Amniotic stem cell (primary cell): ENCODE data around the gene MTHFD1L.
A peak's percentile ranks its signal among the peaks of the same experiment; 100 is the strongest.

Source experiments
- DNase-seq: peaks from one replicate; lab custom pipeline; 2025; lab: John Stamatoyannopoulos, UW

The MTHFD1L gene

DNA sequence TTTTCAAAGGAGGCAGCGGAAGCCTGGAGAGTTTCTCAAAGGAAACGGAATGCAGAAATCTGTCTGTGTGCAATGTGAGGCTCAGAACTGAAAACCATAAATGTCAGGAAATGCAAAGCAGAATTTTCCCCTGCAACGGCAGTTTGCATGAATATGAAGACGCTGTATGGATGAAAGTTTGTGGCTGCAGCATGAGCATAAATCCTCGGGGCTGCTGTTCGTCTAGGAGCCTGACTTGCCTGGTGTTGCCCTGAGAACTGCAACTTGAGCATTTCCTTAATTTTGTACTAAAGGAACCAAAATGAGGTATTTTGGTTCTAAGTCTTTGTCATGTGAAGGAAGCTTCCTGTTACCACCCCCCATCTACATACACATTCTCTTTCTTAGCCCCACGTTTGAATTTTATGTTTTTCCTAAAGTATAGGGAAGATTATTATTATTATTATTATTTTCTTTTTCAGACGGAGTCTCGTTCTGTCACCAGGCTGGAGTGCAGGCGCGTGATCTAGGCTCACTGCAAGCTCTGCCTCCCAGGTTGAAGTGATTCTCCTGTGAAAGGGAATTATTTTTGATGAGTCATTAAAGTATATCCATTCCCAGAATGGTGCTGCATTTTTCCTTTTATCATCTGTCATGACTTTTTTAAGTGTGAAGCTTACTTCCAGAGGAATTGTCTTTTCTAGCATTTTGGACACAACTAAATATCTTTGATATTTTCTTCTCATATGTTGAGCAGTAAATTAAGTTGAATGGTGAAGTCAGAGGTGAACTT lies 33.1 kb downstream of the MTHFD1L start:
- no peak for DNase-seq

DNA sequence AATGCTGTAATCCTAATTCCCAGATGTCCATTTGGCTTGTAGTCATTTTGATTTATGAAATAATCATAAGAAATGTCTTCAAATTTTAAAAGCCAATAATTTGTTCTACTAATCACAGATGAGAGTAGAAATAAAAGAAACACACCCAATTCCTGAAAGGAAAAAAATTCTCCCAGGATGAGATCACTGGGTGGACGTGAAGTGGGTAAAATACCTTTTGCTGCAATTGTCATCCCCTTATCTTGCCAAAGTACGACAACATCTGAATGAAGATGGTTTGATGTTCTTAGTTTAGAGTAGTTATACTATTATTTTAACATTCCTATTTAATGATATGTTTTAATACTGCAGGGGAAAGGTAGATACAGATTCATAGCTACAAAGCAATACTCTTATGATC lies 33.7 kb downstream of the MTHFD1L start:
- no peak for DNase-seq

DNA sequence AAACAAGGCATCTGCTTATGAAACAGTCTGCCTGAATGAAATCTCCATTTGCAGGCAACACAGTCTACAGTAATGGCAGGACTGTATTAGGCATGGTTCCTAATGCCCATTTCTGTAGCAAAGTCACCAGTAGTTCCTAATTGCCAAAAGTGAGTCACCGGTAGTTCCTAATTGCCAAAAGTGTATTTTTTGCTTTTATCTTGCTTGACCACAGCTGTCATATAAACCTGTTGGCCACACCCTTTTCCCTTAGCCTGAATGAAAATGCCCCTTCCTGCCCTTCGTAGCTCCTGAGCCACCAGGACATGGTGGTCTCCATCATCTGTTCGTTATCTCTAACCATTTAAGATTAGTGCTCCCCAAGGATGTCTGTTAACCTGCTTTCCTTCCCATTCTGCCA lies 34.5 kb downstream of the MTHFD1L start:
- DNase-seq, result no peak

GRCh38 chr6:150902142-150902776 lies 36.8 kb downstream of the MTHFD1L start:
- no peak for DNase-seq

GRCh38 chr6:150905769-150906168 lies 40.3 kb downstream of the MTHFD1L start:
- DNase-seq, result no peak

- DNase-seq, result no peak
Measured at GRCh38 chr6:150906641-150907326, 41.3 kb downstream of the MTHFD1L start.

DNA sequence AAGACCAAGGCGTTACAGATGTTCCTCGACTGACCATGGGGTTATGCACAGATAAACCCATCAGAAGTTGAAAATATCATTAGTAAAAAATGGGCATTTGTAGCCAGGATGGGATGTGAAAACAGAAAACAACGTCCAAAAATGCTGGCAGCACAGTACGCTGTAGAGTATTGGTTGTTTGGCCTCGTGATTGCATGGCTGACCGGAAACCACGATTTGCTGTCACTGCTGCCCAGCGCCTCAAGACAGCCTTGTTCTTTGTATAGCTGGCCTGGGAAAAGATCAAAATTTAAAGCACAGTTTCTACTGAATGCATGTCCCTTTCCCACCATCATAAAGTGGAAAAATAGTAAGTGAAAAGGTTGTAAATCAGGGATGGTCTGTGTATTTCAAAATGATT lies 41.9 kb downstream of the MTHFD1L start:
- no peak for DNase-seq

DNA sequence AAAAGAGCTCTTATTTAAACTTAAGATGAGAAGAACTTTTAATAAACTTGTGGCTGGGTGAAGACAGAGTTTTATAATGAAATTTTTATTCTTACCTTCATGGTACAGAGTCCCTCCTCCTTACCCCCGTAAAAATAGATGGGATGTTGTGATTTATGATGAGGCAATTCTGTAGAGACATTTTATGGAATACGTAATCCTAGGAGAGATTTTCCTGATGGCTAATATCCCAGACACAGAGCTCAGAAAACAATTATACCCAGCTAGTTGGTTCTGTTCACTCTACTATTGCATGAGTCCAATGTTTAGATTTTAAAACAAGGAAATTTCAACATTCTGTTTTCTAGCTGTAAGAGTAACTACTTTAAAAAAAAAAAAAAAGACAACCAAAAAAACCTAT lies 43.4 kb downstream of the MTHFD1L start:
- no peak for DNase-seq

GRCh38 chr6:150910561-150910960 lies 45.1 kb downstream of the MTHFD1L start:
- no peak for DNase-seq

- DNase-seq, result no peak
Measured at GRCh38 chr6:150914372-150914771, 48.9 kb downstream of the MTHFD1L start.

GRCh38 chr6:150915131-150915879 lies 49.8 kb downstream of the MTHFD1L start:
- no peak for DNase-seq

DNA sequence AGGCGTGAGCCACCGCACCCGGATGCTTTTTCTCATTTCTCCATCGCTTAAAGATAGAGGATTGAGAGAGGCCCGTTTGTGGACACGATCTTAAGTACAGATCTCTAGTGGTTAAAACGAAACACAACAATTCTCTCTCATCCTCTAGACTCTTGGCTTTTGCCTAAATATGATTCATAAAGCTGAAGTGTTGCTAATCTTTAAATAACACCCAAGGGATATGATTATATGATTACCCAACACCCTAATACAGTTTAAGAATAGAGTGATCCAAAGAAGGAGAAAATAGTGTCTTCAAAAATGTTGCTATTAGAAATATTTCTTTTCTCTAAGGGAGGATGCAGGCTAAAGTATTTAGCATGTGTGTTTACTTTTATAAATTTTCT lies 50.4 kb downstream of the MTHFD1L start:
- DNase-seq, result no peak

GRCh38 chr6:150919938-150920337 lies 54.4 kb downstream of the MTHFD1L start:
- no peak for DNase-seq

- DNase-seq, result no peak
Measured at GRCh38 chr6:150922137-150922536, 56.6 kb downstream of the MTHFD1L start.

- no peak for DNase-seq
Measured at GRCh38 chr6:150924808-150925589, 59.5 kb downstream of the MTHFD1L start.

GRCh38 chr6:150925590-150925928 lies 60.1 kb downstream of the MTHFD1L start:
- no peak for DNase-seq

- no peak for DNase-seq
Measured at GRCh38 chr6:150925976-150926375, 60.5 kb downstream of the MTHFD1L start.

DNA sequence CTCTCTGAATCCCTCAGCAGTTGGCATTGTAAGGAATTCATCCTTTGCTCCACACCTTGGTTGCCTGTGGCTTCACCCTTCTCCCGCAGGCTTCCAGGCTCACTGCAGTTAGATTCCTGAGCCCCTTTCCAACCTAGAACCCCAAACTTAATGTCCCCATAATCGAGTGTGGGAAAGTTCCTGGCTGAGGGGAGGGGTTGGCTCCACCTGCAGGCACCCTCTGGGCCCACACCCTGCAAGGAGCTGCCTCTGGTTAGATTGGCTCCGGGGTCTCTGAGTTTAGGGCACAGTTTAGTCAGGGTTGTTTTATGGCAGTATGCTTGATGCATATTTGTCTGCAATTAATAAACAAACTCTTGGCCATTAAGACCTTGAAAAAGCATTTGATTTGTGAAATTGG lies 63.4 kb downstream of the MTHFD1L start:
- DNase-seq, result no peak

GRCh38 chr6:150929416-150929815 lies 63.9 kb downstream of the MTHFD1L start:
- no peak for DNase-seq

- peak; percentile 37 for DNase-seq
Measured at GRCh38 chr6:150930841-150931240, 65.3 kb downstream of the MTHFD1L start.

DNA sequence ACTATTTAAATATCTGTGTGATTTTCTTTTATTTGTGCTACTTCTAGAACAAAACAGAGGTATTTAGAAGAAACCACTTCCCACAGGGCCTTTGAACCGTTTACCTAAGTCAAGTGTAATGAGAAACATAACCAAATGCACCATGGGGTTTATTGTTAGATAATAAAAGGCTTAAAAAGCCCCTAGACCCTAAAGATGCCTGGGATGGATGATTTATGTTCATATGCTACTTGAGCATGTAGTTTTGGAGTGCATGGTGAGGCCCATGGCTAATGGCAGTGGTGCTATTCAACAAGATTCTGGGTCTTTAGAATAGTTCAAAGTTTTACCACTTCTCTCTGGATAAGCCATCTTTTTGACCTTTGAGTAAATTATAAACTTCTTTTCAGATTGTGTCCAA lies 65.9 kb downstream of the MTHFD1L start:
- no peak for DNase-seq

DNA sequence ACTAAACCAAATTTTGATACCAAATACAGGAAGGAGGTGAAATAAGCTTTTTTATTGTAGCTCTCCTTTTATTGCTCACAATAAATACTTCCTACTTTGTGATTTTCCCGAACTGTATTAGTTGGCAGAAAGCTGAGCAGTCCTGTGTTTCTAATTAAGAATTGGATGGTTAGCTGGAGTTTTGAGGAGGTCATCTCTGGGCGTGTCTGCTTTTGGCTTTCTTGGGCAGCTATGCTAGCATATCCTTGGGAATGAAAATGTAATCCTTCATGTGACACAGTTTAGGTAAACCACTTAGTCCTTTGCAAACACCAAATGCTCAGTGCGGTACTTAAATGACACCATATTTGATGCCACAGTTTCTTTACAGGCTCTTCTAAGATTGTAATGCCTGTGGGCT lies 67.5 kb downstream of the MTHFD1L start:
- DNase-seq, result no peak
